AG09319 (cell line): ENCODE data around the gene ARID1B.

Experiments
- DNase-seq: peaks from one replicate; pipeline ENCODE4 v3.0.0-alpha.2; 2010; ENCODE audit warnings: low read depth; ENCODE audit errors: extremely low read depth
- CTCF ChIP-seq: IDR thresholded peaks from 2 replicates; pipeline ENCODE4 v1.5.1; 2011; ENCODE audit warnings: low read depth, mild to moderate bottlenecking, inconsistent platforms, low read length, moderate library complexity

ARID1B gene

GRCh38 chr6:156954191-156954590, 177.0 kb downstream of the ARID1B start:
- no peak for TF ChIP-seq CTCF
- DNase-seq, result no peak

GRCh38 chr6:156954816-156955215, 177.6 kb downstream of the ARID1B start:
- no peak for TF ChIP-seq CTCF
- no peak for DNase-seq

GRCh38 chr6:156955494-156956183, 178.5 kb downstream of the ARID1B start:
- DNase-seq, result no peak
- TF ChIP-seq CTCF, result no peak

GRCh38 chr6:156956286-156956685, 179.1 kb downstream of the ARID1B start:
- no peak for DNase-seq
- no peak for TF ChIP-seq CTCF

GRCh38 chr6:156957931-156958547, 180.9 kb downstream of the ARID1B start:
- TF ChIP-seq CTCF, result no peak

GRCh38 chr6:156960525-156960924, 183.3 kb downstream of the ARID1B start:
- DNase-seq, result no peak
- no peak for TF ChIP-seq CTCF

More at GRCh38 chr6:156957931-156958547, 180.9 kb downstream of the ARID1B start:
- no peak for DNase-seq

GRCh38 chr6:156961282-156961892, 184.2 kb downstream of the ARID1B start:
- no peak for DNase-seq

More at GRCh38 chr6:156961282-156961892, 184.2 kb downstream of the ARID1B start:
- no peak for TF ChIP-seq CTCF
